ENCODE data around the gene LRRIQ1. TPM values are rescaled to one million over a fixed set of nuclear protein-coding genes. Genes with fewer than 3 reads are reported as not detected.

Gene LRRIQ1
- total RNA-seq, 2 experiments from 2014 or later = not detected

- no peak overlapping the region for H3K4me3 ChIP-seq (ENCODE audit: low read depth, low read length, poor library complexity, severe bottlenecking)
- POLR2A ChIA-PET = no interaction called here
- no peak overlapping the region for H2AFZ ChIP-seq (ENCODE audit: low read length)
- BruUV-seq (replicated peaks) = no TSS peak
- H3K36me3 ChIP-seq (ENCODE audit: insufficient read depth, low read length) = no peaks in the 10 kb centered on the region
- no peaks in the 10 kb centered on the region for H4K20me1 ChIP-seq (ENCODE audit: insufficient read depth, low read length)
- H3K27ac ChIP-seq (ENCODE audit: low read depth, low read length, poor library complexity, severe bottlenecking) = no peak overlapping the region
- CTCF ChIA-PET (ENCODE audit: unreplicated experiment) = no interaction called here
- intact Hi-C loops (cut with micrococcal nuclease; ENCODE audit: unreplicated experiment) = no loop called here
- no peaks in the 10 kb centered on the region for H3K9me2 ChIP-seq (ENCODE audit: insufficient read depth, low read length)
- no peaks in the 10 kb centered on the region for H3K4me1 ChIP-seq (ENCODE audit: insufficient read depth, low read length, poor library complexity, severe bottlenecking)
- H3K9me3 ChIP-seq (ENCODE audit: low read length) = no peaks in the 10 kb centered on the region
- no peaks in the 10 kb centered on the region for H3K79me2 ChIP-seq (ENCODE audit: insufficient read depth, low read depth, low read length)
- DNase-seq (ENCODE audit: low spot score) = no peak
- no peak overlapping the region for H3K4me2 ChIP-seq (ENCODE audit: low read length)
- no peak for TF ChIP-seq CTCF (conservative IDR thresholded peaks at IDR 0.05; ENCODE audit: low read length)
- TF ChIP-seq EZH2phosphoT487 (IDR thresholded peaks at IDR 0.05; ENCODE audit: borderline replicate concordance, low read depth, low read length) = no peak
These were observed 29.9 kb upstream of the LRRIQ1 start for GRCh38 chr12:85006206-85006605.

GRCh38 chr12:85007836-85008235 is 28.3 kb upstream of the LRRIQ1 start:
- Histone ChIP-seq H4K20me1 (ENCODE audit: insufficient read depth, low read length) (no peaks in the 10 kb centered on the region), H3K4me3 (ENCODE audit: low read depth, low read length, poor library complexity, severe bottlenecking) (no peak overlapping the region), H3K27ac (ENCODE audit: low read depth, low read length, poor library complexity, severe bottlenecking) (no peak overlapping the region), H3K4me2 (ENCODE audit: low read length) (no peak overlapping the region), H3K36me3 (ENCODE audit: insufficient read depth, low read length) (no peaks in the 10 kb centered on the region), H3K9me3 (ENCODE audit: low read length) (no peaks in the 10 kb centered on the region), H3K4me1 (ENCODE audit: insufficient read depth, low read length, poor library complexity, severe bottlenecking) (no peaks in the 10 kb centered on the region), H3K9me2 (ENCODE audit: insufficient read depth, low read length) (no peaks in the 10 kb centered on the region), H3K79me2 (ENCODE audit: insufficient read depth, low read depth, low read length) (no peaks in the 10 kb centered on the region), H2AFZ (ENCODE audit: low read length) (no peak overlapping the region)
- no TSS peak for BruUV-seq (replicated peaks)
- ChIA-PET POLR2A (interaction anchor here (0.6 kb wide), 1 partner anchor 120 kb away, joined by 3 read pairs; no protein-coding TSS in a partner anchor), CTCF (ENCODE audit: unreplicated experiment) (no interaction called here)
- intact Hi-C loops (cut with micrococcal nuclease; ENCODE audit: unreplicated experiment) = no loop called here
- DNase-seq (ENCODE audit: low spot score) = no peak
- TF ChIP-seq EZH2phosphoT487 (IDR thresholded peaks at IDR 0.05; ENCODE audit: borderline replicate concordance, low read depth, low read length) (no peak), CTCF (conservative IDR thresholded peaks at IDR 0.05; ENCODE audit: low read length) (no peak)

- H3K4me2 ChIP-seq (ENCODE audit: low read length) = no peak overlapping the region
These were observed 19.7 kb upstream of the LRRIQ1 start for GRCh38 chr12:85016413-85016812.

More at GRCh38 chr12:85016413-85016812, 19.7 kb upstream of the LRRIQ1 start:
- no peaks in the 10 kb centered on the region for H3K4me1 ChIP-seq (ENCODE audit: insufficient read depth, low read length, poor library complexity, severe bottlenecking)
- H2AFZ ChIP-seq (ENCODE audit: low read length) = no peak overlapping the region
- no peaks in the 10 kb centered on the region for H3K9me2 ChIP-seq (ENCODE audit: insufficient read depth, low read length)
- ChIA-PET POLR2A (interaction anchor here (0.7 kb wide), 1 partner anchor 396 kb away, joined by 3 read pairs; no protein-coding TSS in a partner anchor), CTCF (ENCODE audit: unreplicated experiment) (no interaction called here)
- H3K9me3 ChIP-seq (ENCODE audit: low read length) = no peaks in the 10 kb centered on the region
- H3K4me3 ChIP-seq (ENCODE audit: low read depth, low read length, poor library complexity, severe bottlenecking) = no peak overlapping the region
- no peak for DNase-seq (ENCODE audit: low spot score)
- no TSS peak for BruUV-seq (replicated peaks)
- H3K36me3 ChIP-seq (ENCODE audit: insufficient read depth, low read length) = no peaks in the 10 kb centered on the region
- H4K20me1 ChIP-seq (ENCODE audit: insufficient read depth, low read length) = no peaks in the 10 kb centered on the region
- H3K79me2 ChIP-seq (ENCODE audit: insufficient read depth, low read depth, low read length) = no peaks in the 10 kb centered on the region
- H3K27ac ChIP-seq (ENCODE audit: low read depth, low read length, poor library complexity, severe bottlenecking) = no peak overlapping the region
- TF ChIP-seq EZH2phosphoT487 (IDR thresholded peaks at IDR 0.05; ENCODE audit: borderline replicate concordance, low read depth, low read length) = no peak
- no peak for TF ChIP-seq CTCF (conservative IDR thresholded peaks at IDR 0.05; ENCODE audit: low read length)
- intact Hi-C loops (cut with micrococcal nuclease; ENCODE audit: unreplicated experiment) = no loop called here
